Activated T-helper 1 cell treated with anti-CD3 and anti-CD28 coated beads, Interleukin-12 subunit alpha, Interleukin-12 subunit beta, Interleukin-2, Interleukin-4 antibody, amounts not matched to agents 30 ng/mL and 10 ng/mL and 1 ng/mL, durations not matched to agents 14 hours and 24 hours and 36 hours (primary cell): ENCODE data around the gene TOM1L2. TPM values are rescaled to one million over a fixed set of nuclear protein-coding genes. Genes with fewer than 3 reads are reported as not detected.

Experiments used
- DNase-seq: peaks from one replicate; pipeline ENCODE4 v3.0.0; 2021; ENCODE audit warnings: low spot score
- H3K27ac Mint-ChIP-seq: one replicate; pipeline ENCODE4 v1.8.0; 2021; ENCODE audit warnings: mild to moderate bottlenecking, mixed read lengths
- H3K27me3 Mint-ChIP-seq: one replicate; pipeline ENCODE4 v1.8.0; 2022; ENCODE audit warnings: mild to moderate bottlenecking, moderate library complexity, mixed read lengths; ENCODE audit not compliant: insufficient read depth
- H3K36me3 Mint-ChIP-seq: one replicate; pipeline ENCODE4 v1.8.0; 2021; ENCODE audit warnings: low read depth, mixed read lengths
- H3K4me1 Mint-ChIP-seq: one replicate; pipeline ENCODE4 v1.8.0; 2021; ENCODE audit warnings: low read depth, mixed read lengths
- H3K4me3 Mint-ChIP-seq: one replicate; pipeline ENCODE4 v1.8.0; 2021; ENCODE audit warnings: mild to moderate bottlenecking, moderate library complexity, mixed read lengths
- H3K9me3 Mint-ChIP-seq: one replicate; pipeline ENCODE4 v1.8.0; 2021; ENCODE audit warnings: mixed read lengths
- intact Hi-C: fragments of 100-400 bp; cut with micrococcal nuclease; formaldehyde crosslinking; loops from one replicate; pipeline ENCODE4 v1.15.1; 2024
- total RNA-seq: library from RNA; stranded (reverse); gene quantifications from 2 replicates; pipeline ENCODE4 v1.2.3, GENCODE V29; 2022

The TOM1L2 gene
- total RNA-seq, 1 donor from 2014 or later, result 10.2 TPM

DNA sequence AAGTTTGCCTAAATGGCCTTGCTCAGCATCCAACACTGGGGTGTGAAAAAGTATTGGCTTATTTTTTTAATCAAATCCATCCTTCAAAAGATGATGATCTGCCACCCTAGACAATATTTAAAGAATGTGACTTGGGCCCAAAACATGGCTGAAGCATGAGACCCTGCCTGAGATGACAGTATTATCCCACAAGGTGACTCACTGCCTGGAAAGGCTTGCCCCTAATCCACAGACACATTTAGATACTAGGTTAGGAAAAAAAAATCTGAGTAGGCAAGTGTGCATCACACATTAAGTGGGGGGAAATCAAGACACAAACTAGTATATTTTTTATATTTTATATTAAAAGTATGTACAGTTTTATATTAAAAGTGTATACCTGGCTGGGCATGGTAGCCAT is 38.4 kb downstream of the TOM1L2 start:
- no peak overlapping the region for H3K4me3 Mint-ChIP-seq
- H3K27me3 Mint-ChIP-seq, result peaks cover 2% of the 10 kb centered on the region
- intact Hi-C loops, result no loop called here
- H3K9me3 Mint-ChIP-seq, result no peaks in the 10 kb centered on the region
- no peak overlapping the region for H3K27ac Mint-ChIP-seq
- no peaks in the 10 kb centered on the region for H3K36me3 Mint-ChIP-seq
- H3K4me1 Mint-ChIP-seq, result peaks cover 22% of the 10 kb centered on the region
- no peak for DNase-seq

DNA sequence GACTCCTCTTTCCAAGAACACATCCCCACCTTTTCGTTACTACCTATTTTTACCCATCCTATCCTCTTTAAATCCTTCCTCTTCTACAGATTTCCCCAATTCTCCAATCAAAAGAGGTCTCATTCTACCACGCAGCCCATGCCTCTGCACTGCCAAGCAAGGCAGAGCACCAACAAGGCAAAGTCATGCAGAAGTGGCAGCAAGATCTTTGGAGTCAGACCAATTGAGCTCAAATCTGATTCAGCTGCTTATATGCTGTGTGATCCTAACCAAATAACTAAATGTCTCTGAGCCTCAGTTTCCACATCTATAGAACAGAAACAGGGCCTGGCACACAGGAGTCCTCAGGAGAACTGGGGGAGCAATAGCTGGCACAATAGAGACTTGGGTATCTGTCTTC is 41.0 kb downstream of the TOM1L2 start:
- no peak for DNase-seq
- Mint-ChIP-seq H3K9me3 (no peaks in the 10 kb centered on the region), H3K4me3 (no peak overlapping the region), H3K27me3 (peaks cover 2% of the 10 kb centered on the region), H3K4me1 (peaks cover 15% of the 10 kb centered on the region), H3K27ac (no peak overlapping the region), H3K36me3 (no peaks in the 10 kb centered on the region)
- intact Hi-C loops, result no loop called here

DNA sequence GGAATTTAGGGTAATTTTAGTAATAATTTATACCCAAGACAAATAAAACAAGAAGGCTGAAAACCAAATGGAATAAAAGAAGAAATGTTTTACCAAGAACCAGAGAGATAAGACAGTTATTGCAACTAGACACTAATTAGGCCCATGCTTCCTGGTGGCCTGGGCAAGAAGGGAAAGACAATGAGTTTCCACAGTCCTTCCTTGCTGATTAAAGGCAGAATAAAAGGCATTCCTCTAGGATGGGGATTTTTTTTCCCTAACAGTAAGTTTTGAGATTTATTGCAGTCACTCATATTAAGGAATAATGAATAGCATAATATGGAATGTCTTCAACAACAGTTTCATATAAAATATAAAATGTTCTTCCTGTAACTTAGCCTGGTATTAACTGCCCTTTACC is 41.5 kb downstream of the TOM1L2 start:
- intact Hi-C loops, result no loop called here
- Mint-ChIP-seq H3K27ac (no peak overlapping the region), H3K27me3 (peaks cover 2% of the 10 kb centered on the region), H3K4me3 (no peak overlapping the region), H3K36me3 (no peaks in the 10 kb centered on the region), H3K4me1 (peaks cover 10% of the 10 kb centered on the region), H3K9me3 (no peaks in the 10 kb centered on the region)
- no peak for DNase-seq

DNA sequence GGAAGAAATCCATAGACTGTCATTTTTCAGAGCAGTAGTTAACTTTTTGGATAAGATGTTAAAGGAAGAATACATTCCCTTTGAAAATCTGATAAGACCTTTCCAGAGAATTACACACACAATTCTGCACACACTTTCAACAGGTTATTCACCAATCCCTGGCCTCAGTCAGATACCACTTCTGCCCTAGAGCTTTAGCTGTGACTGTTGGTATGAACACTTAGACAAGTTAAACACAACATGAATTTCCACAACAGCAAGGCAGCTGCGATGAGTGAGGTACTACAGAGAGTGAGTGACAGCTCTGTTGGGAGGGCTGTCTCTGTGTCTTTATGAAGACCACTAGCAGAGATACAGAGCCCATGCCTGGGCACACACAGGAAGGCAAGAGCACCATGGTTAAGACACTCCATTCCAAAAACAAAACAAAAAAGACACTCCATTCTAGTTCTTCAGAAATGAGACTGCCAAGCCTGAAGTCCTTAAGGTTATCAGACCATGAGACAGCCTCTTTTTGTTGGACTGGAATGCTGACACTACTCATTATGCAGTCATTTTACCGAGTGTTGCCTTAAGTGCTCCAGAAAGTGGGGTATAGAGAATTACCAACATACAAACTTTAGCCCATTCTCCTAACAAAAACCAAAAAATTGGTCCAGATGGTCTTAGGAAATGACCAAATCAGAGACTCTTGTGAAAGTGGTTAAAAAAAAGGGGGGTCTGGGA is 42.4 kb downstream of the TOM1L2 start:
- Mint-ChIP-seq H3K36me3 (no peaks in the 10 kb centered on the region), H3K27ac (no peak overlapping the region), H3K4me3 (no peak overlapping the region), H3K9me3 (no peaks in the 10 kb centered on the region), H3K27me3 (peaks cover 2% of the 10 kb centered on the region), H3K4me1 (peaks cover 1% of the 10 kb centered on the region)
- intact Hi-C loops, result no loop called here
- DNase-seq, result no peak

DNA sequence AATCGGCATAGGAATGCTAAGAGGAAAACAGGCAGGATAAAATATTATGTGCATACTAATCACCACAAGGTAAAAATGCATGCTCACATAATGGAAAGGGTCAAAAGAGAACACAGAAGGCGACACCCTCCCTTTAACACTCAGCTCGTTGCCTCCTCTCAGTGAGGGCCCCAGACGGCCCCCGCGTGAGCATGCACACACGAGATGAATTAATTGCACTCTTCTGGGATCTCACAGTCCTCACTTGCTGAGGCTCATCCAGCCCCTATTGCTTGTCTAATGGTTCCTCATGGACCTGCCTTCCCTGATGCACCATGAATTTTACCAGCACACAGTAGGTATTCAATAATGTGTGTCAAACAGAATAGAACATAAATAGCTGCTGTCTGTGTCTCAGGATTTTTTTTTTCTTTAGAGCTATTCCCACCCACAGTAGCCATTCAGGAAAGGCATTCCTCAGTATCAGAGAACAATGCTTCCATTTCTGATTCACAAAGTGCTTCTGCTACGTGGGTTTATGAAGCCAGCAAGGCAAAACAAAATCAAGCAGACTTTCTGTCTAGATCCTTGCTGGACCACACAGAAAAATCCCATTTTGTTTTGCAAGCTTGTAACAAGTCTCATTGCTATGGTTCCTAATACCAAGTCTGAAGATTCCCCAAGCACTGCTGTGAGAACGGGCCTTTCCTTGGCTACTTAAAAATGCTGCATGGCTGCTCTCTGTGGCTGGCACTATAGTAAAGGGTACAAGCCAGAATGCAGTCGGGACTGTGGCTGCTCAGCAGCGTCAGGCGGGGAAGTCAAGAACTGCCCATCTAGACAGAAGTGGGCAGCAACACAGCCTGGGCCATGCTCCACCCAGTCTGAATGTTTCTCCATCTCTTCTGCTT is 43.6 kb downstream of the TOM1L2 start:
- no peaks in the 10 kb centered on the region for H3K9me3 Mint-ChIP-seq
- no peak overlapping the region for H3K4me3 Mint-ChIP-seq
- H3K4me1 Mint-ChIP-seq, result no peaks in the 10 kb centered on the region
- no peaks in the 10 kb centered on the region for H3K36me3 Mint-ChIP-seq
- H3K27ac Mint-ChIP-seq, result no peak overlapping the region
- intact Hi-C loops, result no loop called here
- no peak for DNase-seq
- peaks cover 2% of the 10 kb centered on the region for H3K27me3 Mint-ChIP-seq

DNA sequence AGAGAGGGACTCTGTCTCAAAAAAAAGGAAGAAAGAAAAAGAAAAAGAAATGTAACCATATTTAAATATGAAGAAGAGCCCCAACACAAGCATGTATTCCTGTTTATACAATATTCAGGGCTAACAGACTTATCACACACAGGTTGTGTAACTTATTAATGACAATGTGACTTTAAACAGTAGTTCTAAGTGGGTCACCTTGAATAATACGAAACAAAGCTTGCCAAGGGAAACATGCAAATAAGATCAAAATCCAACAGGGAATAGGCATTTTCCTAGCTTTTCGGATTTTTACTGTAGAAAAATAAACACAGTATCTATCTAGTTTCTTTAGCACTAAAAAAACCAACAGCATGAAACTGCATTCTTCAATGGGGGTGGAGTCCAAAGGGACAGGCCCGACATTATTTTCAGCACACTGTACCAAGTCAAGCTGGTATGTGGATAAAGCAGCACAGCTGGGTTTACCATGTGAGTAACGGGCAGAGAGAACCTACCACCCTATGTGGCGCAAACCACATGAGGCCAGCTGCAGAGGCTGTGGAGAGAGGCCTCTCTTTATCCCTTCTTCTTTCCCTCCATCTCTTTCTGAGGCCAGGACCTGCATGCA is 45.3 kb downstream of the TOM1L2 start:
- Mint-ChIP-seq H3K9me3 (no peaks in the 10 kb centered on the region), H3K27me3 (peaks cover 2% of the 10 kb centered on the region), H3K36me3 (no peaks in the 10 kb centered on the region), H3K4me3 (no peak overlapping the region), H3K4me1 (peaks cover under 1% of the 10 kb centered on the region), H3K27ac (no peak overlapping the region)
- intact Hi-C loops, result no loop called here
- DNase-seq, result no peak

DNA sequence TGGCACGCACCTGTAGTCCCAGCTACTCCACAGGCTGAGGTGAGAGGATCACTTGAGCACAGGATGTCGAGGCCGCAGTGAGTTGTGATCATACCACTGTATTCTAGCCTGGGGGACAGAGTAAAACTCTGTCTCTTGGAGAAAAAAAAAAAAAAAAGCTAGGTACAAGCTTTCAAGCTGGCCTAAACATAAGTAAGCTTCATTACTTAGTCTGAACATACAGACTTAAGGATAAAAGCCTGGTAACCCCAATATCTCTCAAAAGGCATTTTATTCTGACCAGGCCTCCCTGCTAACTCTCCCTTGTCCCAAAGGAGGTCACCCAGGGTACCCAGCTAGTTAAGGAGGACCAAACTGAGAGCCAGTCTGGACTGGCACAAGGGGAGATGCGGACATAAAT is 46.2 kb downstream of the TOM1L2 start:
- Mint-ChIP-seq H3K27me3 (peaks cover under 1% of the 10 kb centered on the region), H3K4me3 (no peak overlapping the region), H3K9me3 (no peaks in the 10 kb centered on the region), H3K36me3 (no peaks in the 10 kb centered on the region), H3K4me1 (peaks cover 4% of the 10 kb centered on the region), H3K27ac (no peak overlapping the region)
- no peak for DNase-seq
- intact Hi-C loops, result no loop called here

DNA sequence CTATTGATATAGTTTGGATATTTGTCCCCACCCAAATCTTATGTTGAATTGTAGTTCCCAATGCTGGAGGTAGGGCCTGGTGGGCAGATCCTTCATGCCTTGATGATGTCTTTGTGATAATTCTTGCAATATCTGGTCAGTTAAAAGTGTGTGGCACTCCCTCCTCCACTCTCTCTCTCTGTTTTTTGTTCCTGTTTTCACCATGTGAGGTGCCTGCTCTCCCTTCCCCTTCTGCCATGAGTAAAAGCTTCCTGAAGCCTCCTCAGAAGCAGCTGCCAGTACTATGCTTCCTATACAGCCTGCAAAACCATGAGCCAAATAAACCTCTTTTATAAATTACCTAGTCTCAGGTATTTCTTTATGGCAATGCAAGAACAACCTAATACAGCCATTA is 47.3 kb downstream of the TOM1L2 start:
- Mint-ChIP-seq H3K27ac (no peak overlapping the region), H3K36me3 (no peaks in the 10 kb centered on the region), H3K27me3 (no peaks in the 10 kb centered on the region), H3K4me1 (peaks cover 4% of the 10 kb centered on the region), H3K4me3 (no peak overlapping the region), H3K9me3 (no peaks in the 10 kb centered on the region)
- intact Hi-C loops, result no loop called here
- no peak for DNase-seq

DNA sequence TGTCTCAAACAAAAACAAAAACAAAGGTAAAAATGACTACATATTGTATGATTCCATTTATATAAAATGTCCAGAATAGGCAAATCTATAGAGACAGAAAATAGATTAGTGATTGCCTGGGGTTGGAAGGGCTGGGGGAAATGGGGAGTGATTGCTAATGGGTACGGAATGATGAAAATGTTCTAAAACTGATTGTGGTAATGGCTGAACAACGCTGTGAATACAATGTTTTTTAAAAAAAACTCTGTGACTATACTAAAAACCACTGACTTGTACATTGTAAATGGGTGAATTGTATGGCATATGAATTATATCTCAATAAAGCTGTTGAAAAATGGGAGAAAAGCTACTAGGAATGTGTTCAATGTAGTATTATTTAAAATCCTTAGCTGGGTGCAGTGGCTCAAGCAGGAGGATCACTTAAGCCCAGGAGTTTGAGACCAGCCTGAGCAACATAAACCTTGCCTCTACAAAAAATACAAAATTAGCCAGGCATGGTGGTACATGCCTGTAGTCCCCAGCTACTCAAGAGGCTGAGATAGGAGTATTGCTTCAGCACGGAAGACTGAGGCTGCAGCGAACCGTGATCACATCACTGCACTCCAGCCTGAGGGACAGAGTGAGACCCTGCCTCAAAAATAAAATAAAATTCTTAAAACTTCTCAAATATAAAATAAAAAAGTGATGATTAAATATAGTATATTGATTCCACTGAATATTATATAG is 47.9 kb downstream of the TOM1L2 start:
- Mint-ChIP-seq H3K4me1 (peaks cover 4% of the 10 kb centered on the region), H3K27me3 (no peaks in the 10 kb centered on the region), H3K4me3 (no peak overlapping the region), H3K27ac (no peak overlapping the region), H3K36me3 (no peaks in the 10 kb centered on the region), H3K9me3 (no peaks in the 10 kb centered on the region)
- intact Hi-C loops, result no loop called here
- DNase-seq, result no peak

DNA sequence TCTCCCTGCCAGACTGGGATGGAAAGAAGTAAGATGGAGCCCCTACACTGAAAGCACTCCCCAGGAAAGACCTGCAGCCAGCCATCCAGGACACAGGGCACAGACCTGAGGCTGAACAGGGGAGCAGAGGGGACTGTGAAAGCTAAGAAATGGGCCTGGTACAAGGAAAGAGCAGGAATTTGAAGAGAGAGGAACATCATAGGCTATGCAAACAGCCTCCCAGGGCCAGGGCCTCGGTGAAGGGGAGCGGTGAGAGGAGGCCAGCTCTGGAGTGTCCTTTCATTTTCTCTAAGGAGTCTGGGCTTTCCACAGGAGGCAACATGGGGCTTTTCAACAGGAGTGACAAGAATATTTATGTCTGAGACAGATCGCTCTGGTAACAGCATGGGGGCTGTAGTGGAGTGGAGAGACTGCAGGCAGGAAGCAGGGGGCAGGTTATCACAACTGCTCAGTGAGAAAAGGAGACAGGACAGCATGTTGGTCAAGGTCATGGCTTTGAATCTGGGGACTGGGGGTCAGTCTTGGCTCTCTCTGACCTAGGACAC is 50.1 kb downstream of the TOM1L2 start:
- no peak for DNase-seq
- H3K27ac Mint-ChIP-seq, result no peak overlapping the region
- no peak overlapping the region for H3K4me3 Mint-ChIP-seq
- H3K27me3 Mint-ChIP-seq, result no peaks in the 10 kb centered on the region
- no peaks in the 10 kb centered on the region for H3K36me3 Mint-ChIP-seq
- peaks cover 4% of the 10 kb centered on the region for H3K4me1 Mint-ChIP-seq
- no peaks in the 10 kb centered on the region for H3K9me3 Mint-ChIP-seq
- intact Hi-C loops, result no loop called here

DNA sequence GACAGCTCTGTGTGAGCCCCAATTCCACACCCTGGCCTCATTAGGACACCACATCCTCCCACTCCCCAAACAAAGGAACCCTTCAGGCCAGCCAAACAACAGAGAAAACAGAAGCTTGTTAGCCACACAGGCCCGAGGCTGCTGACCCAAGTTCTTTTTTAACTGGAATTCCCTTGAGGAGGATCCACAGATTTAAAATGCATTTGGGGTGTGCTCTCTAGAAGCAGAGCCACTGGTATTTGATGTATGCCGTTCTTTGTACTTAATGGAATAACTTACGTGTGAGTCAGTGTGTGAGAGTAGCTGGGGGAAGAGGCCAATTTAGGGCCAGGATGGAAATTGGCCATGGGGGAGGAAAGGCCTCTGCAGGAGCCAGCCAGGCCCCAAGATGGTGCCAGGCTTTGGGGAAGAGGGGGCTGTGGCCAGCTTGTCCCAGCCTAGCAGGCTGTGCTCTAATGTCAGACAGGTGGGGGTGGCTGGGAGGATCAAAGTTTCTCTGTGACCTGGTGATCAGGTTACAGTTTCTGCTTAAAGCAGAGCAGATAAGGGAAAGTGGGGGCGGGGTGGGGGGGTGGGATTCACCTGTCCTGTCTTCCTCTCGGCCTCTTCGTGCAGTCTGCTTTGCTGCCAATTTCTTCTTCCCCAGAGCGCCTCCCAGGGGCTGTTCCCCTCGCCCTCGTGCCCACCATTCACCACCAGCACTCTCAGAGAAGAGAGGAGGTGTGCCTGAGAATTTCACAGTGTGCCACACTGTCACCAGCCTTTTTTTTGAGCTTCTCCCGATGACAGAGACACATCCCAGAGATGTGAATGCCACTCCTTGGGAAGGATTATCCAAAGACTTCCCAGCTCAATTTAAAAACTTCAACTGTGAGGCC is 50.8 kb downstream of the TOM1L2 start:
- Mint-ChIP-seq H3K4me1 (peaks cover 4% of the 10 kb centered on the region), H3K9me3 (no peaks in the 10 kb centered on the region), H3K36me3 (no peaks in the 10 kb centered on the region), H3K27ac (no peak overlapping the region), H3K27me3 (no peaks in the 10 kb centered on the region), H3K4me3 (no peak overlapping the region)
- DNase-seq, result no peak
- intact Hi-C loops, result no loop called here
